SW 1271 (cell line): Measurements from ENCODE around the gene NLGN1.
"Not testable (repeated sequence)": the region's sequence is repeated elsewhere in the genome, so short reads cannot be mapped to it uniquely, and the experiment has no call there.

Experiments
- DNase-seq, 2 experiments: peaks; one replicate each; lab custom pipeline; 2025; lab: John Stamatoyannopoulos, UW

The NLGN1 gene

DNA sequence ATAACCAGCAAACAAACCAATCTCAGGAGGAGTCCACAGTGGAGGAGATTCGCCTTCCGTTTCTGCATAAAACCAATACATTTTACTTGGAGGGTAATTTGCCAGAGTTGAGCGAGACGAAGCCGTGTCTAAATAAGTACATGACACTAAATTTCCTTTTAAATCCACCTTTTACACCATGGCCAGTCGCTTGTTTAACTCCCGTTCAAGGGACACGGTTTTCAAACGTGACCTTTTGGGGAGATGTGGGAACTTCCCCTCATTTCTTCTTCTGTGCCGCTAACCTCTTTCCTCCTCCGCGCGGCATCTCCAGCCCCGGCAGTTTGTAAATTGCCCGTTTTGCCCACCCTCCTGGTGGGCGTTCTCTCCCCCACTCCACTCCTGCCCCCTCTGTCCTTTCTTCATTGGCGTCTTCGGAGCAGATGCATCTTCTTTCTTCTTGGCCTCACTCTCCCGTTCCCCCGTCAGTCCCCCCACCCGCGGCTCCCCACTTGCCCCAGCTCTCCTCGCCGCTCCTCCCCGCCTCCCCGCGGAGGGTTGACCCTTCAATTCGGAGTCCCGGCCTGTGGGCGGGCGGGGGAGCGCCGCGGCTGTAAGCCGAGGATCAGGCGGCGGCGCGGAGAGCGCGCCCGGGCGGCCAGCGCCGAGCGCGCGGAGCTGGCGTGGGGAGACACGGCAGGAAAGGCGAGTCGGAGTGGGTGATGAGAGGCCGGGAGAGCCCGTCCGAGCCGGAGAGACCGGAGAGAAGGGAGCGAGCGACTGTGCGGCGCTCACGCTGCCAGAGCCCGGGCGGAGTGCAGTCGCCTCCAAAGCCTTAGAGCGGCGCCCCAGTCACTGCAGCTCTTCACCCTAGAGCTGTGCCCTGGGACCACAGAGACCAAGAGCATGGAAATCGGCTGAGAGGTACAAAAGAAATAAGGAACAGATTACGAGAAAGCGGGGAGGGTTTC is at the start of gene NLGN1:
TSS of gene NLGN1 (plus strand) at position 584 of the 950 bp plus-strand sequence.
- DNase-seq, result no peak

DNA sequence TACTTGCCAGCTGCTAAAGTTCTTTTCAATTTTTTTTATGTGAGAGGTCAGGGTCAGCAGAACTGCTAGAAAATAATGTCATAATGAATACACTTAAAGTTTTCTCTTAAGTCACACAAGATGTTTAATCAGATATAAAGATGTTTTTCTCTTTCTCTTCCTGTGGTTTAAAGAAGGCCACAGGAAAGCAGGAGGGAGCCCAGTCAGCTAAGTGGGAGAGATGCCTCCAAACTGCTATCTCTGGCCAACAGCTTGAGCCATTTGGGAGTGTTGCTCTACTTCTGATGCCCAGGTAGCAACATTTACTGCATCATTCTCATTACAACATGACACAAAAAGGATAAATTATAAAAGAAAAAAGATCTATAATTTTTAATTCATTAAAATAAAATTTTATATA is 45.7 kb upstream of the NLGN1 start:
- no peak for DNase-seq

DNA sequence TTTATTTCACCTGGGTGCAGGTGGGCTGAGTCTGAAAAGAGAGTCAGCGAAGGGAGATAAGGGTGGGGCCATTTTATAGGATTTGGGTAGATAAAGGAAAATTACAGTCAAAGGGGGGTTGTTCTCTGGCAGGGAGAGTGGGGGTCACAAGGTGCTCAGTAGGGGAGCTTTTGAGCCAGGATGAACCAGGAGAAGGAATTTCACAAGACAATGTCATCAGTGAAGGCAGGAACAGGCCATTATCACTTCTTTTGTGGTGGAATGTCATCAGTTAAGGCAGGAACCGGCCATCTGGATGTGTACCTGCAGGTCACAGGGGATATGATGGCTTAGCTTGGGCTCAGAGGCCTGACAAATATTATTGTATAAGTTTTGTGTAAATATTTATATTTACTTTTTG is 44.4 kb upstream of the NLGN1 start:
- not testable (repeated sequence) for DNase-seq

DNA sequence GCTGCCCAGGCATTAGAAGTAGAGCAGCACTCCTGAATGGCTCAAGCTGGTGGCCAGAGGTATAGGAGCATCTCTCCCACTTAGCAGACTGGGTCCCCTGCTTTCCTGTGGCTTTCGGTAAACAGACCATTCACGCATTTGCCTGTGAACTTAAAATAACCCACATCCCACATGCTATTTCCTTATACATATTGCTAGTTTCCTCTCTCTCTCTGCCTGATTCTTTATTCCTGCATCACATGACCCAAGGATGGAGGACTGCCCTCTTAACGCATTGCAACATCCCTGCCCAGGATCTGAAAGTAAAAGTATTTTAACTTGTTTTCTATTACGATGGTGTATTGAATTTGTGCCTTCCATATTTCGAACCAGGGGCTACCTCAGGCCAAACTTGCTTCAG is 43.4 kb upstream of the NLGN1 start:
- no peak for DNase-seq

DNA sequence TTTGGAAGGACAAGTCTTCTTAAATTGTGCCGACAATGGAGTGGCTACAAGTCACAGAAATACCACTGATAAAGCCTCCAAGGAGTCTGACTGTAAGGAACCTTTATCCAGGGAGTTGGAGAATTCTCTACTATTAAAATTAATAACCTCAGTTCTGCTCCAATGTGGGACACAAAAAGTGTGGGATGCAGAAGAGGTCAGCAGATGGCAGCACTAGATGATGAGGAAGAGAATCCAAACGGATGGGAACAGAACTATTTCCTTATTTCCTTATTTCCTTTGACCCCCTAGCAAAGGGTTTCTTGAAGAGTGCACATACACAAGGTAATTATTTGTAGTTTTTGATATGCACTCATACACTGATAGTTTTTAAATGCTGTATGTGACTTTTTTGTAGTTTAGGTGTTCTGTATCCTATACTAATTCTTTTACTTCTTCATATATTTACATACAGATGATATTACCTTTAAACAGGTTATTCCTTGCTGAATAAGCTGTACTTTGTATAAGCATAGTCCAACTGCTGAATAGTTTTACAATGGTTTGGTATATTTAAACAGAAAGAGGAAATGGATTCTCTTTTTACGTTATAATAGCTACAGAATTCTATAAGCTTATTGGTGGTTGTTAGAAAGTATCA is 25.6 kb upstream of the NLGN1 start:
- DNase-seq, result peak in 1 of 2 experiments; percentile 42

DNA sequence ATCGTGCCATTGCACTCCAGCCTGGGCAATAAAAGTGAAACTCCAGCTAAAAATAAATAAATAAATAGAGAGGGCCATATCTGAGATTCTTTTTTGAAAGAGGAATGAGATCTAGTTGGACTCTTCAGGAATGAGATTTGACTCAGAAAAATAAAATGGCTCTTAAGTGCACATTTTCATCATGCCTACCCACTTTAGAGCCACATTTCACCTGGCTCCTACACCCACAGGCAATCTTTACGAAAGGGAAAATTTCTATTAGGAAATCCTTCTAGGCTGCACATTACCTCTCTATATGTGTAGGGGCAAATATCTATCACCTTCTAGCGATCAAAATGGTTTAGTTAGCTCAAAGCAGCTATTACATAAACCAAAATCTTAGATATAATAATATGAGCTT is 16.9 kb upstream of the NLGN1 start:
- DNase-seq, result no peak

DNA sequence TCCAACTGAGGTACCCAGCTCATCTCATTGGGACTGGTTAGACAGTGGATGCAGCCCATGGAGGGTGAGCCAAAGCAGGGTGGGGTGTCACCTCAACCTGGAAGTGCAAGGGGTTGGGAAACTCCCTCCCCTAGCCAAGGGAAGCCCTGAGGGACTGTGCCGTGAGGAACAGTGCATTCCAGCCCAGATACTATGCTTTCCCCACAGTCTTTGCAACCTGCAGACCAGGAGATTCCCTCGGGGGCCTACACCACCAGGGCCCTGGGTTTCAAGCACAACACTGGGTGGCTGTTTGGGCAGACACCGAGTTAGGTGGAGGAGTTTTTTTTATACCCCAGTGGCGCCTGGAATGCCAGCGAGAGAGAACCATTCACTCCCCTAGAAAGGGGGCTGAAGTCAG is 15.6 kb upstream of the NLGN1 start:
- not testable (repeated sequence) for DNase-seq

DNA sequence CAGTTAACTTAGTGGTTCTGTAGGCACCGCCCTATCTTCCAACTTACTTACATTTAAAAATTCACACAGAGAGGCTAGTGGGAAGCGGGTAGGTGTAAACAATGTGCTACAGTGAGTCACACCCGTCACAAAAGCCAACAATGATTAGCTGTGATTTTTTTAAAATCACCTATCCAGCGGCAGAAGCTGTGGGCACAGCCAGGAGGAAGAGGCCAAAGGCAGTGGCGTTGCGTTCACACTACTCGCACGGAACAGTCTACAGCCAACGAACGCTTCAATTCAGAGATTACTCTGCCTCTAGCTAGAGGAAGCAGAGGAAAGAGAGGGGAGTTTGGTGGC is 2.5 kb upstream of the NLGN1 start:
- DNase-seq, result peak in 1 of 2 experiments; percentile 74

DNA sequence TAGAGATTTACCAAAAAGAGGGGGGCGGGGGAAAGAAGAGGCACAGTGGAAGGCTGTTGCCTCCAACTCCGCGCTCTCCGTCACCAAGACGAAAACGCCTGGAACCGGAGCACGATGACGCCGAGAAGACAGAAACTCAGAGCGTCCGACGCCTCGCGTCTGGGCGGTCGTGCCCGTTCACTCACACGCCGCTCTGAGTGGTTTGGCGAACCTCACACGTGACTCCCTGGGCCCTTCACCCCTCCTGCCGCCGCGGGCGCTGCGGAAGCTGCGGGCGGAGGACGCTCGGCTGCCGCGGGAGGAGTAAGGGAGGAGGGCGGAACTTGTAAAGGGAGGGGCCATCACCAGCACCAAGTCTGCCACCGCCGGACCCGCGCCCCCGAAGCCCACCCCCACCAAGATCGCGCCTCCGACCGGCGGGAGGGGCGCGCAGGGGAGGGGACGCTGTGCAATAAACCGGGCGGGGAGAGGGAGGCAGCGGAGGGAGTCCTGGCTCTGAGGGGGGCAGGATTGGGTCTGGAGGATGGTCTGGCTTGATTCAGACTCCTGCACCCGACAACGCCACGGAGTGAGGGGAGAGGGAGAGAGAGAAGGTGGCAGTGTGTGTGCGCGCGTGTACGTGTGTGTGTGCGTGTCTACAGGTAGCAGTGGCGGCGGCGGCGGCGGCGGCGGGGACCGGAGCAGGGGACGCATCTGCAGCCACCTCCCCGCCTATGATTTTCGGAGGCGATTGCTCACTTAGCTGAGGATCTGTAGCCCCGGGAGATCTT is 1.9 kb upstream of the NLGN1 start:
- DNase-seq, result peak; percentile 73 to 87

DNA sequence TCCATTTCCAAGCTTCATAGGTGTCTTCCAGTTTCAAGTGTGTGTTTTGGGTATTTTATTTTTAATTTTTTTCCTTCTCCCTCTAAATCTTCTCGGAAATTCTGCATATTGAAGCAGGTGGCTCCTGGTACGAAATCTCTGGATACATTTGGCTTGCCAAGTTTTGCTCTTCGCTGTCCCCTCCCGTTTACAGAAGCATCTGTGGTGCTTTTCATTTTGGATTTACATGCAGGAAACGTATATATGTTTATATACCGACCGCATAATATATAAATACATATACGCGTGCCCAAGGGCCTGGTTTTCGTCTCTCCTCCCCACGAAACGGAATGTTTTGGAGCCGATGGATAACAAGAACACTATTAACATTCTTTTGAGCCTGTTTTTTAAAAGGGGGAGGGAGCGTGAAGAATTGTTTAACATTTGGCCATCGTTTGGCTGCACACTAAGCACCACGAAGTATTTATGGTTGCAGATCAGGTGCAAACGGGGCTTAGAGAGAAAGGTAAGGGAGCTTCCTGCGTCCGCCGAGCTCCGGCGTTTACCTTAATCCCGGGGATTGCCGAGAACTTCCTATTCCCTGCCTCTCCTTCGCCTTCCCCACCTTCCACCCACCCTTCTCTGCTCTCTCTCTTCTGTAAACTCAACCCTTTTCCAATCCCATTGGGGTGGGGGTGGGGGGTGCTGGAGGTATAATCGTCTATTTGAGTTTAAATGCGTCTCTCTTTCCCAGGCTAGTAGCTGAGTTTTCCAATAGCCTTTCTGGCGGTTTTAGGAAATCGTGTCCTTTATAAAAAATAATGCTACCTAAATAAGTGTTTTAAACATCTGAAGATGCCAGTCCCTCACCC is 1.1 kb upstream of the NLGN1 start:
- no peak for DNase-seq

DNA sequence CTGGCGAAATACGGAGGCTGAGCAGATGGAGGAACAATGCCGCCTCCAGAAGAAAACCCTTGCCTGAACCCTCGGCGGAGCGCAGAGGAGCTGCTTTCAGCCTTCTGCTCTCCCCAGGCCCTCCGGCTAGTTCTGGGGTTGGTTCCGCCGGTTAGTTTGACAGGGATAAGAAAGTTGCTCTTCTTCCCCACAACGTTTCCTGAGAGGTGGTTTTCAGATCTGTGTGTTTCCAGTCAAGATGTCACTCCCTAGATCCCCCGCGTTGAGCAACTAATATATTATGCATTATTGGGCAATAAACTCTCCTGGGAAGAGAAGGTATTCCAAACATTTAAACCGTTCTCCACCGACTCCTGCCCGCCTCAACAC is 551 bp downstream of the NLGN1 start:
- no peak for DNase-seq

DNA sequence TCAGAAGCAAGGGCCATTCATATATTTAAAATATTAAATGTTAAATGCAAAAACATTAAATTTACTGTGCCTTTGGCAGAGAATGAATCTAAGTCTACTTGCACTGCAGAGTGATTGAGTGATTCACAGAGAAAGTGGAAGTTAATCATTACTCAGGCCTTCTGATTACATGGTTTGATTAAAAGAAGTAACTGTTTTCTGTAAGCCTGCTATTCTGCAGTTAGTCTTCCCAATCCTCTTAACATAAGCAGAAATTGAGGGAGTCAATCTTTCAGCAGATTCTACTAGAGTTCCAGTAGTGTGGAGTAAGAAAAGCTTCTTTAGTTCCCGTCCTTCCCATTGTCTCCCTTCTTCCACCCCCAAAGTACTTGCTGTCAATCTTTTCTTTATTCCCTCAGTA is 1.5 kb downstream of the NLGN1 start:
- DNase-seq, result no peak

DNA sequence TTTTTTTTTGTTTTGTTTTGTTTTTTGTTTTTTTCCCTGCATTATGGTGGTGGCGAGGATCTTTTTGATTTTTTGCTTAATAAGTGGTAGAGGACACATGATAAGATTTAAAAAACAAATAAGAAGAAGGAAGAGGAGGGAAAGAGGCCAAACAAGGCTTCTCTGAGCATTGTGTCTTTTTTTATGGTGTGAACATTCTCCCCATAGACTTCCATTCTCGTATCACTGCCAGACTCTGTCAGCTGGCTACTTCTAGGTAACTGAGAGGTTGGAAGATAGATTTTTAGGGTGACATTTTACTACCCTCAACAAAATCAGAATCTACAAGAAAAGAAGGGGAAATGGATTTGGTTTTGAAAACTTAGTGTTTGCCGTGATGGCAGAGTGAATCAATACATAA is 3.8 kb downstream of the NLGN1 start:
- DNase-seq, result no peak

DNA sequence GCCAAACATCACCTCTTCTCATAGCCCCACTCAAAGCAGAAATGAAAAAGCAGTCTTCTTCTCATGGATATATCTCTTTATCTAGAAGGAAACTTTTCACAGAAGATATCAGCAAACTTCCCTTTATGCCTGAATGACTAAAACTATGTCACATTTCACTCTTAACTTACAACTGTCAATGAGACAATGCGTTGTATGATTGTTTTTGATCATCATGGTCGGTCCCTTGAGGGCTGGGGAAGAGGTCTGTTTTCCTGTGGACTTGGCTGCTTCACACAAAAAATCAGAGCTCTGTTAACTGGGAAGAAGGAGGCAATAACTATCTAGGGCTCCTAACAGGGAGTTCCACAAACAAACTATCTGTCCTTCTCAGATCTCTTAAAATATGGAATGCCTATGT is 5.1 kb downstream of the NLGN1 start:
- no peak for DNase-seq

DNA sequence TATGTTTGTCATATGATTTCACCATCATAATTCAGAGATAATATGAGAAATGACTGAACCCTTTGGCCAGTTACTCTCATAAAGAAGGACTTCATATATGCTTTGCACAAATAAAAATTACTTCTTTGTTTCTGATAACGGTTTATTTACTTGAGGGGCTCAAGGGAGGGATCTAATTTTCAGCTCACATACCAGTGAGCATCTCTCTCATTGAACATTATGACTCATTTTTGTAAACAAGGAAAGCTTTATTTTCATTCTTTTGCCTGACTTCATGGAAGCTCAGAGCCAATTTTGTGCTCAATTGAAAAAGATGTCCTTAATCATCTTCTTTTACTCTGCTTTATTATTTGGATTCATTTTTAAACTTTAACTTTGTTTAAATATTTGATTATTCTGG is 5.8 kb downstream of the NLGN1 start:
- no peak for DNase-seq

DNA sequence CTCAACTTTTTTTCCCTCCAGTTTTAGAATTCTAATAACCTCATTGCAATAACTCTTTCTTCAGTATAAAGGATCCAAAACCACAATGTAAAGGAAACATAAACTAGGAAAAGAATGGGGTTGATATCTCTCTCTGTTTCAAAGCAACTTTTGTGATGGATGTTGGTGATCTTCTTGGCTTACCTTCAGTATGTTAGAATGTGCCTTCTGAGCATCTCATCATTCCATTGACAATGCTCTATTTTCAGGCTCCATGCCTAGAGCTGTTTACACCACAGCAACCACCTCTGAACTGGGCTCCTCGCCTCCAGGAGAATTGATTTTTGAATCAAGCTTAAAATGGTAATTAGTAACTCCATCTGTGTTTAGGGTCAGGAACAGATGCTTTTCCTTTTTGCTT is 6.6 kb downstream of the NLGN1 start:
- DNase-seq, result no peak

DNA sequence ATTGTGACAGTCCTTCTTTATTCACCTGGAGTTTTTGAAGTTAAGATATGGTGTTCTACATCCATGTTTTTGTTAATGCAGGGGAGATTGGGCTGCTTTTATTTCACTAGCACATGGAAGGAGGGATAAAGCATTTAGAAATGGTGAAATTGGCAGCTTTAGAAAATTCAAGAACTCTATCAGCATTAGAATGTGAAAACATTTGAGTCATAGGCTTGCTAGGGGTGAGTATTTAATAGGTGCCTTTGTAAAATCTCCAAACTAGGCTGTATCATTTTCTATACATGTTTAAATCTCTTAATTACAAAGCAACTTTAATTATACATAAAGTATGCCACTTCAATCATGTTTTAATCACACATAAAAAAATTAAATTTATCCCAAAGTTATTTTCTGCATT is 12.9 kb downstream of the NLGN1 start:
- DNase-seq, result no peak

DNA sequence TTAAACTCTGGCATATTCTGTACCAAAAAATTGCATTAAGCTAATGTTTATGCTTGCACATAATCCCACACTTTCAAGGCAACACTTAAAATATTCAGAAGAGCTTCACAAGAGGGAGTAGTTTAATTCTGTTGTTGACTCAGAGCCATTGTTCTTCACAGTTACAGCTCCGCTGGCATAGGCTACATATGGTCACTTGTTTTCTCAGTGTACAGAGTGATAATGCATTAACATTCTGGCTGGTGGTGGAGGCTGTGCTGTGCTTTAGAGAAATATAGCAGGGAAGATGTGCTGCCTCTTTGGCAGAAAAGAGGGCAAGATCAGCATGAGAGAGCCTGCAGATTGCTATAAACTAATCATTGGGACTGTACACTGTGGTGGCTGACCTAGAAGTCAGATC is 13.3 kb downstream of the NLGN1 start:
- DNase-seq, result no peak

DNA sequence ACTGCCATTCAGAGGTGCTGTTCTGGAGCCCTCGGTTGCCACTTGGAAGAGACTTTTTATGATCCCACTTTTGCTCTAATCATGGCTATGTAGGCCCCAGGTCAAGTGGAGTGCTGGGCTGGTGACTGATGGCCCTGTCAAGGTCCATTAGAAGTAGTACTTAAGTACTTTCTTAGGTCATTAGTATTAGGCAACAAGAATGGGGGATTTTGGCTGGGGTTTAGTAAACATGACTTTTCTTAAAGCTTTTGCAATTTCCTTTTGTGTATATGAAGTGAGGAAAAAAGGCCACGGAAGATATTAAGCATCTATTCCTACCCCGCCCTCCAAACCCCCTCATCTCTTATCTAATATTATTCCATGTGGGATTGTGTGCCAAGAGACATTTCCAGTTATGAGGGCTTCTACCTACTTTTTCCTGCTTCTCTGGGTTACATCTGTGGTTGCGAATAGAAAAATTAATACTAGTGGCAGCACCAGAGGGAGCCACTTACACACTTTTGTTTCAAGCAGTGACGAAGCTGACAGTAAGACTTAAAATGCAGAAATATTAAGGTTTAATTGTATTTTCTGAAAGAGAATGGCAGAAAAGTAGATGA is 13.9 kb downstream of the NLGN1 start:
- peak in 1 of 2 experiments; percentile 50 for DNase-seq

DNA sequence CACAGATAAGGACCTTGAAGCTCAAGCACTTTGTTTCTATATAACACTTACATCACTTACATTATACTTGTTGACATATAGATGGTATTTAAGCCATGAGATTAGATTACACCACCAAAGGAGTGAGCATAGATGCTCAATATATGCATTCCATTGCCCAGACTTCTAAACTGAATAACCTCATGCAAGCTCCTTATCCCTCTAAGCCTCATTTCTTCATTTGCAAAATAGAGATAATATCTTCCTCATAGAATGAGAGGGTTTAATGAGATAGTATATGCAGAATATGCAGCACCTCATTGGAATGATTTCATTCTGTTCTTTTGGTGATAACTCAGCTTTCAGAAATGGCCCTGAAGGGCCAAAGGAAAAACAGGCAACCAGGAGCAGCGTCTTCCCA is 18.5 kb downstream of the NLGN1 start:
- DNase-seq, result no peak

DNA sequence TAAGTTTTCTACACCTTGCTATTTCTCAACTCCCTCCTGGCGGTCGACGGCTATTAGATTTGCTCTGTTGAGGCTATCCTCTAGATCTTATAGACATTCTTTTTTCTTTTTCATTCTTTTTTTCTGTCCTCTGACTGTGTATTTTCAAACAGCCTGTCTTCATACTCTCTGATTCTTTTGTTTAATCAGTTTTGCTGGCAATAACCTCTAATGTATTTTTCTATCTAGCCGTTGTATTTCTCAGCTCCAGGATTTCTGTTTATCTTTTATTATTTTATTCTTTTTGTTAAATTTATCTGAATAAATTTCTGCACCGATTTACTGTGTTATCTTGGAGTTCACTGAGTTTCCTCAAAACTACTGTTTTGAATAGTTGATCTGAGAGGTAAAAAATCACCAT is 31.5 kb downstream of the NLGN1 start:
- no peak for DNase-seq

DNA sequence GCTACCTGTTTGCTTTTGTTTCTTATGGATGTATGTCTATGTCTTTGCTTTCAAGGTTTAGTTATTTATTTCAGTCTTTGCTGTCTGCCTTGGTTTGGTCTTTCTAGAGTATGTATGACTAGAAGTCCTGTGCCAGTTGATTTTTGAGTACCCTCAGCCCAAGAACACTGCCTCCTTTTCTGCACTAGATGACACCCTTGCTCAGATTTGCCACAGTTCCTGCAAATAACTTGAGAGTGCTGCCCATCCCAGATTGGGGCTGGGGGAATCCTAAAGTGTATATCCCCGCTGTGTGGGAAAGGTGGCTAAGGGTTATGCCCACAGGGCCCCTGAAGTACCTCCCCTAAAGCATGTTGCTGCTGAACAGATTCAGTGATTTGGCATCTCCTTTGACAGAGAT is 32.0 kb downstream of the NLGN1 start:
- DNase-seq, result no peak
